SH-SY5Y (cell line): ENCODE results near the gene ABI2.

Experiments used
- GATA2 ChIP-seq: IDR thresholded peaks from 2 replicates; pipeline ENCODE4 v1.6.1; 2011; ENCODE audit warnings: mild to moderate bottlenecking, low read depth, low read length
- GATA3 ChIP-seq: IDR thresholded peaks from 2 replicates; pipeline ENCODE4 v1.6.1; 2011; ENCODE audit warnings: low read depth, mild to moderate bottlenecking, low read length, moderate library complexity

GRCh38 chr2:203379156-203379555 is 51.0 kb downstream of the ABI2 start:
- TF ChIP-seq GATA2 (no peak), GATA3 (no peak)
